Keratinocyte (primary cell): ENCODE data around the gene EDC3.

Experiments
- EZH2 ChIP-seq: IDR thresholded peaks from one replicate; pipeline ENCODE4 v1.6.1; 2012; ENCODE audit warnings: inconsistent platforms, mild to moderate bottlenecking, low read length, moderate library complexity
- TF ChIP-seq, protein P1 (sequence below), 3 experiments: IDR thresholded peaks in 1 of 3; conservative IDR thresholded peaks in 1 of 3; optimal IDR thresholded peaks in 1 of 3; 2 replicates in 2 of 3; 3 replicates in 1 of 3; pipeline versions ENCODE3 to v1.5.1; 2011; ENCODE audit warnings: low read length in 3 of 3, mild to moderate bottlenecking in 3 of 3, moderate library complexity in 2 of 3, control low read depth in 1 of 3, inconsistent platforms in 1 of 3; ENCODE audit not compliant: insufficient read depth in 2 of 3; ENCODE audit errors: extremely low read depth in 1 of 3

DNA sequence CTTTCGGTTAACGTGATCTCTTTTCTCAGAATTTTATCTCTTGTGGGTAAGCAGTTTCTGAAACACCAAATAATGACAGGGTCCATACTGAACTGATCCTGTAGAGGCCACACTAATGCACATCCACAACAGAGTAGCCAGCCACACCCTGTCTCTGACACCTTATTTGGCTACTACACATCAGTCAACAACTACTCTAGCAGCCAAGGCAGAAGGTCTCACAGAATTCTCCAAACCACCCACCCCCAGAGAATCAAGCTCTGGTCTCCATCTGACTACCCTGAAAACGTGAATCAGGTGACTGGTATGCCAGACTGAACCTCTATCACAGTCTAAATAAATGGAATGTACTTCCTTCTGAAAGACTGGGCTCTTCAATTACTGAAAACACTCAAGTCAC is 38.0 kb downstream of the EDC3 start:
- TF ChIP-seq, protein P1, sequence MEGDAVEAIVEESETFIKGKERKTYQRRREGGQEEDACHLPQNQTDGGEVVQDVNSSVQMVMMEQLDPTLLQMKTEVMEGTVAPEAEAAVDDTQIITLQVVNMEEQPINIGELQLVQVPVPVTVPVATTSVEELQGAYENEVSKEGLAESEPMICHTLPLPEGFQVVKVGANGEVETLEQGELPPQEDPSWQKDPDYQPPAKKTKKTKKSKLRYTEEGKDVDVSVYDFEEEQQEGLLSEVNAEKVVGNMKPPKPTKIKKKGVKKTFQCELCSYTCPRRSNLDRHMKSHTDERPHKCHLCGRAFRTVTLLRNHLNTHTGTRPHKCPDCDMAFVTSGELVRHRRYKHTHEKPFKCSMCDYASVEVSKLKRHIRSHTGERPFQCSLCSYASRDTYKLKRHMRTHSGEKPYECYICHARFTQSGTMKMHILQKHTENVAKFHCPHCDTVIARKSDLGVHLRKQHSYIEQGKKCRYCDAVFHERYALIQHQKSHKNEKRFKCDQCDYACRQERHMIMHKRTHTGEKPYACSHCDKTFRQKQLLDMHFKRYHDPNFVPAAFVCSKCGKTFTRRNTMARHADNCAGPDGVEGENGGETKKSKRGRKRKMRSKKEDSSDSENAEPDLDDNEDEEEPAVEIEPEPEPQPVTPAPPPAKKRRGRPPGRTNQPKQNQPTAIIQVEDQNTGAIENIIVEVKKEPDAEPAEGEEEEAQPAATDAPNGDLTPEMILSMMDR (optimal IDR thresholded peaks at IDR 0.05 in 1 of 3, IDR thresholded peaks at IDR 0.05 in 1 of 3, conservative IDR thresholded peaks at IDR 0.05 in 1 of 3; ENCODE audit: extremely low read depth in 1 of 3, insufficient read depth in 2 of 3, low read length in 3 of 3), result no peak
- no peak for TF ChIP-seq EZH2
